HUDEP-2 (cell line): Measurements from ENCODE around the gene SGK2.

Source experiments
- DNase-seq, 76 experiments: peaks; one replicate each; lab custom pipeline; 2025; ENCODE audit not compliant: unreplicated experiment in 76 of 76; lab: John Stamatoyannopoulos, UW

SGK2 gene

DNA sequence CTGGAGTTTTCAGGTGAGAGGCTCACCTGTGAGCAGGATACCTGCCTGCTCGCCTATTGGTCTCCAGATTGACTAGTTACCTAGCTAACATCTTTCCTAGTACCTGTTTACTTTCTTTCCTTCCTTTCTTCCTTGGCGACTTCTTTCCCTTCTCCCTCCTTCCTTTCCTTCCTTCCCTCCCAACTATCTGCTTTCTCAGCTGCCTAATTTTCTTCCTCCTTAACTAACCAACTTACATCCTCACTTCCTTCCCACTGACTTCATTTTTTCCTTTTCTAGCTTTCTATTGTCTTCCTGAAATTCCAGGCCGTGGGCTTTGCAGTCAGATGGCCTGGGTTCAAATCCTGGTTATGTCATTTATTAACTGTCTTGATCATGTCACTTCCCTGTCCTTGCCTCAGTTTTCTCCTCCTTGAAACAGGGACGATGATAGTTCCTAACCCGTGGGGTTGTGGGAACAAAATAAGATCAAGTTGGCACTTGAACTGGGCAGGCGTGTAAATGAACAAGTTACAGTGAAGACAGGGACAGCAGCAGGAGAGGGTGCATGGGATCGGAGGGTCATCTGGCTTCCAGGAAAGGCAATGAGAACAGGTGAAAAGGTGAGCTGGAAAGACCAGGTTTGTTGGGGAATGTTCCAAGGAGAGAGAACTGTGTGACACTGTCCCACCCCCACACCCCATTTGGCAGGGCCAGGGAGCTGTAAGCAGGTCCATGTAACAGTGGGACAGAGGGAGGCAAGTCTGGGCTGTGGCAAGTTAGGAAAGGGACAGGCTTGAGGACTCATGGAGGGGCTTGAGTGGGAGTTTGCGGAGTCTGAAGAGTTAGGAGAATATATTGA, 540 bp downstream of the SGK2 start:
- DNase-seq, result no peak

DNA sequence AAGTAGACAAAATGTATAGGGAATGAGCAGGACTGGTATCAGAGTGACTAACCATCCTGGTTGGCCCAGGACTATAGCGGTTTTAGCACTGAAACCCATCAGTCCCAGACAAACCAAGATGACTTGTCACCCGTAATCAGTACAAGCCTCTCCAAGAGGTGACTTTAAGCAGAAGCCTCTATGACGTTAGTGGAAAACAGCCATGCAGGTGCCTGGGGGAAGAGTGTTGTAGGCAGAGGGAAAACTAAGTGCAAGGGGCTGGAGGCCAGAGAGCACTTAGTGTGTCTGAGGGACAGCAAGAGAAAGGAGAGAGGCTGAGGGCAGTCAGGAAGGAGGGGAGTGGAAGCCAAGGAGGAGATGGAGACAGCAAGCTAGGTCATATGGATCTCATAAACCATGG, 2.1 kb downstream of the SGK2 start:
- no peak for DNase-seq

DNA sequence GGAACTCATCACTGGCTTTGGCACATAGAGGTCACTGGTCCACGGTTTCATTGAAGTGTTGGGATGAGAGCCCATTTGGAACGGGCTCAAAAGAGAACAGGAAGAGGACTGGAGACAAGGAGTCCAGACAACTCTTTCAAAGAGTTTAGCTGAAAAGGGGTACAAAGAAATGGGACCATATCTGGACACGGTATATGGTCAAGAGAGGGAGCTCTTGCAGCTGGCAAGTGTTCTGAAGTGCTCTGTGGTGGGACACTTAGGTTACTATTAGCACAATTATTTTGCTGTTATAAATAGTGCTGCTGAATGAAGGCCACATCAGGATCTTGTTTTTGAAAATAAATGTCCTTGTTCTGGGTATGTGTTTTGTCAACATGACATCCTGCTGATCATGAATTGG, 4.6 kb downstream of the SGK2 start:
- peak in 12 of 76 experiments; percentile 4 to 19 (median 14) for DNase-seq

DNA sequence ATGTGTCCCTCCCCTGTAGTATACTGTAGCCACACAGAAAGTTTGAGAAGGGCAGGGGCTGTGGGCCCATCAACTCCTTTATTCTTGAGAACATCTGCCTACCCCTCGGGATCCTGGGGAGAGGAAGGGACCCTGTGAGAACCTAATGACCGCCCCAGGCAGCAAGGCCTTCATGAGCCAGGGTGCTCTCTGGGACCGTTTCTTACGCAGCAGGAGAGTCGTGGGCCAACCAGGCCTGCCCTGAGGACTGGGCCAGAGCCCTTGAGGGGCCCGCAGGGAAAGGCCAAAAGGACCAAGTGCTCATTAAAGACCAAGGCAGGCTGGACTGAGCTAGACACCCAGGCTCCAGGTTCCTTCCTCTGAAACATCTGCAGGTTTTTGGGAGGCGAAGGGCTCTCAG, 5.2 kb downstream of the SGK2 start:
- no peak for DNase-seq

DNA sequence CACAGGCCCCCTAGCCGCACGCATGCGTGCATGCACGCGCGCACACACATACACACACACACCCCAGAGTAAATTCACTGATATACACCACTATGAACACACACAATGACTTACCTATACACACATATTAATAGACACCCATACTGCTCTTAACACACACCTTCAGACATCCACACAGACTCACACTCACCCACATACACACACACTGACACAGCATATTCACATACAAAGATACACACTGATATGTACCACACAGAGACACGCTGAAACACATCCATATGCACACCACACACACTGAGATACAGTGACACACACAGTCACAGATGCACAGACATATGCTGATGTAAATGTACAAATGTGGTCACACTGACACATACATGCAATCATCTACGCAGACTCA, 5.6 kb downstream of the SGK2 start:
- no peak for DNase-seq

DNA sequence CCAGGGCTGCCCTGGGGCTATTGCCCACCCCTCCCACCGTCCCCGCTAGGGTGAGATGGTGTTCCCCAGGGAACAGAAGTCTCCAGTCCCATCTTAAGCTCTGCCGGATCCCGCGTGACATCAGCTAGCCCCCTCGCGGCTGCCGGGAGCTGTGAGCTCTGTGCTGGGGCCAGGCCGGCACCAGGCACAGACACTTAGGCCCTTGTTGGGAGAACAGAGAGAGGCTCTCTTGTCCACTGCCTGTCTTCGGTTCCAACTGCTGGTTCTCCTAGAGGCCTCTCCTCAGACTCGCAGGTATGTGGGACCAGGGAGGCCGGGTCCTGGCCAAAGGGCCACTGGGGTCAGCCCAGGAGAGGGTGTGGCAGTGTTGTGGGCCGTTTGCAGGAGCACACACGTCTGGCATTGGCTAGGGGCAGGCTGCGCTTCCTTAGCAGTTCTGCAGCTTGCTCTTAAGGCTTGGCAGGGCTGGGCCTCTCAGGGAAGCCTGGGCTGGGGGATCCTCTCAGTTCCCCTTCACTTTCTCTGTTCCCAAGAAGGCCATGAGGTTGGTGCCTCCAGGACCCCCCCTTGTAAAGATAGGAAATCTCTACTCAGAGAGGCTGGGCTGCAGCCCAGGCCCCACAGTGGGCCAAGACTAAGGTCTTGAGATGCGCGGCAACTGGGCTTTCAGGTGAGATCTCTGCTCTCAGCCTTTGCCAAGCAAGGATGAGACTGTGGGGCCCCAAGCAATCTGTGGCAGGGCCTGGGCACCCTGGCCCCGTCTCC, 6.3 kb downstream of the SGK2 start:
- DNase-seq, result no peak

DNA sequence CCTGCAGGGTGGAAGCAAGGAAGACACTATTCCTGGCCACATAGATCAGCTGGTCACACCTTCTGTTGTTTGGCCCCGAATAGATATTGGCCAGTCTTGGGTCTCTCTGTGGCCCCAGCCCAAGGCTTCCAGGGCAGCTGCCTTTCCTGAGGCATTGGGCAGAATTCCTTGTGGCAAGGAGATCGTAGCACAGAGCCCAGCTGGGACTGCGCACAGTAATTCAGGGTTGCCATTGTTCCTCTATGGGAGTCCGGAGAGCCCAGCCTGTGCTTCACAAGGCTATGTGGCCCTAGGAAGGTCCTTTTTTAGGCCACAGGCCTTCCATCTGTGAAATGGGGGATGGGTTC, 6.9 kb downstream of the SGK2 start:
- no peak for DNase-seq

DNA sequence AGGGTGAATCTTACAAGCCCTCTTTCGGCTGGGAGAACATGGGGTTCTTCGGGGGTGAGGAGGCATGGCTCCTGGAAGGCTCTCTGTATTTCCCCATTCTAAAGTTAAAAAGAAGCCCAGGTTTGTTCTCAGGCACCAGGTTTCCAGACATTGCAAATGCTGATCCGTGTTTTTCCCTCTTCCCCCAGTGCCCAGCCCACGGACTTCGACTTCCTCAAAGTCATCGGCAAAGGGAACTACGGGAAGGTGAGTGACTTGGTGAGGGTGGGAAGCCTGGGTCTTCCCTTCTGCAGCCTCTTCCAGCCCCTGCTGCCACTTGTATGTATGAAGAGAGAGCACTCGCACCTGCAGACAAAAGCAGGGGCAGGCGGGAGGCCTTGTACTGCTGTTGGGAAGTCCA, 8.7 kb downstream of the SGK2 start:
- DNase-seq, result no peak

DNA sequence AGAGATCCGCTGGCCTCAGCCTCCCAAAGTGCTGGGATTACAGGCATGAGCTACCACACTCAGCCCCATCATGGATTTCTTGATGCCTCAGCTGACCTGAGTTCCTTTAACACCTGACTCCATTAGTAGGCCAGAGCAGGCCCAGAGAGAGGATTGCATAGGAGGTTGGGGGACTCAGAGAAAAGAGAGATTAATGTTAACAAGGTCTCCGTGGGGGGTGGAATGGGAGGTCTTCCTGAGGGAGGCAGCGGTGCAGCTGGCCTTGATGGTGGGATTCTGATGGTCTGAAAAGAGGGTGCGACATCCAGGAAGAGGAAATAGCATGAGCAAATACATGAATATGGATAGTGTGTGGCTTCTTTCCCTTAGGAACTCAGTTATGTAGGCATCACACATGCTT, 9.9 kb downstream of the SGK2 start:
- DNase-seq, result no peak

DNA sequence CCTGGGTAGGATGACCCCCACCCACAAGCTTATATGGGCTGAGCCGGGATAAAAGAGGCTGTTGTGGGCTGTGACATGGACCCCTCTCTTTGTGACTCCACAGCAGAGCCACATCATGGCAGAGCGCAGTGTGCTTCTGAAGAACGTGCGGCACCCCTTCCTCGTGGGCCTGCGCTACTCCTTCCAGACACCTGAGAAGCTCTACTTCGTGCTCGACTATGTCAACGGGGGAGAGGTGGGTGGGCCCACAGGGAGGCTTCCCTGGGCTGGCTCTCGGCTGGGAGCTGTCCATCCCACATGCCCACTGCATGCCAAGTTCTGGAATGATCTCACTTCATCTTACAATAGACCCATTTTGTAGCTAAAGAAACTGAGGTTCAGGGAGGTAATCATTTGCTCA, 10.5 kb downstream of the SGK2 start:
- DNase-seq, result no peak

DNA sequence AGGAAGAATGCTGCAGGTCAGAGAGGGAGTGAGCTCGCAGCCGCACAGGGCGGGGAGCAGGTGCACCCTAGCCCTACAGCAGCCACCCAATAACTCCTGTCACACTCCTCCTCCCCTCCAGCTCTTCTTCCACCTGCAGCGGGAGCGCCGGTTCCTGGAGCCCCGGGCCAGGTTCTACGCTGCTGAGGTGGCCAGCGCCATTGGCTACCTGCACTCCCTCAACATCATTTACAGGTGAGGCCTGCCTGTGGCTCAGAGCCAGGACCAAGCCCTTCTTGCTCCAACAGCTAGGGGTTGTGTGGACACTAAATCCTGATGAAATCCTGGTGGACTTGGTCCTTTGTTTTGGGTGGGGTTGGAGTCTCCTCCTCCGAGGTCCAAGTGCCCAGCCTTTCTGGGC, 11.7 kb downstream of the SGK2 start:
- no peak for DNase-seq

DNA sequence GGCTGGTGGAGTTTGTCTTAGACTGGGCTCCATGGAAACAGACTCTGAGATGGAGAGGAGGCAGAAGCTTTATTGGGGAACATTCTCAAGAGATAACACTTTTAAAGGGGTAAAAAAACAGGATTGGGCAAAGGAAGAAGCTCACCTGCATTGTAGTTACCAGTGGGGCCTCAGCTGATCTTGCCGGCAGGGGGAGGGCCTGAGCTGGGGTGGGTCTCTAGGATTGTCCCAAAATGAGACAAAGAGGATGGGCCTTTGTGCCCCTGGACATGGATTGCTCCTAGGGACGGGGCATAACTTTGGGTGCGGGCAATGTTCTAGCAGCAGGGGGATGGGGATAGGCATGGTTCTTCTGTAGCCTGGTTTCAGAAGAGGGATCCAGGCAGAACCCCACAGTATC, 12.5 kb downstream of the SGK2 start:
- no peak for DNase-seq

DNA sequence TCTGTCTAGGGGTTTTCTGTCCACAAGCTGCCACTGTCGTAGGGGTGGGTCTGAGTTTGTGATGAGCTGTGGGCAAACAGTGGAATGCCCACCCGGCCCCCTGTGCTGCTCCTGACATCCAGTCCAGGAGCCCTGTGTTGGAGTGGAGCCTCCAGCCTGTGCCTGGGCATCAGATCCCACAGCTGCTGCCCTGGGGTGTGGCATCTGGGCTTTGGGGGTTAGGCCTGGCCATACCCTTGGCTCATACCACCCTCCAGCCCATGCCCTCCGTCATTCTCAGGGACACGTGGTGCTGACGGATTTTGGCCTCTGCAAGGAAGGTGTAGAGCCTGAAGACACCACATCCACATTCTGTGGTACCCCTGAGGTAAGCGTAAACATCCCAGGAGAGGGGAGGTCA, 12.9 kb downstream of the SGK2 start:
- no peak for DNase-seq

DNA sequence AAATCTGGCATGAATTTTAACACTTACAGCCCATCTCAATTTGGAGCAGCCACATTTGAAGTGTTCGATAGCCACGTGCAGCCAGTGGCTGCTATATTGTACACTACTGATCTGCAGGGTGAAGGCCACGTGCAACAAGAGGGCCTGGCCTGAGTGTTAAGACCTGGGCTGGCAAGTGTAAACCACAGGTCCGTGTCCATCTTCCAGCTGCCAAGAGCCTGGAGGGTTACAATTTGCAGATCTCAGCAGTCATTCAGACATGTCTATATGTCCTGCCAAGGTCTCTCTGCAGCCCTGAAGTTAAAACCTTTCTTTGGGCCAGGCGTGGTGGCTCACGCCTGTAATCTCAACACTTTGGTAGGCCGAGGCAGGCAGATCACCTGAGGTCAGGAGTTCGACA, 14.1 kb downstream of the SGK2 start:
- no peak for DNase-seq

DNA sequence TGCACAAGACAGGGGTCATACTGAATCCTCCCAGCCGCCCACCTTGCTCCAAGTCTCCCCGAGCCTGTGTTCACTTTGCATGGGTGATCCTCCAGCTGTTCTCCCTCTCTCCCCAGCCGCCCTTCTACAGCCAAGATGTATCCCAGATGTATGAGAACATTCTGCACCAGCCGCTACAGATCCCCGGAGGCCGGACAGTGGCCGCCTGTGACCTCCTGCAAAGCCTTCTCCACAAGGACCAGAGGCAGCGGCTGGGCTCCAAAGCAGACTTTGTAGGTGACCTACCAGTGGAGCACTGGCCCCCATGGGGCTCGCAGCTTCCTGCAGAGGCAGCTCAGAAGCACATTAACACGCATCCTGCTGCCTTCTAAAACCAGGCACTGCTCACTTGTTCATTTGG, 17.3 kb downstream of the SGK2 start:
- DNase-seq, result no peak

DNA sequence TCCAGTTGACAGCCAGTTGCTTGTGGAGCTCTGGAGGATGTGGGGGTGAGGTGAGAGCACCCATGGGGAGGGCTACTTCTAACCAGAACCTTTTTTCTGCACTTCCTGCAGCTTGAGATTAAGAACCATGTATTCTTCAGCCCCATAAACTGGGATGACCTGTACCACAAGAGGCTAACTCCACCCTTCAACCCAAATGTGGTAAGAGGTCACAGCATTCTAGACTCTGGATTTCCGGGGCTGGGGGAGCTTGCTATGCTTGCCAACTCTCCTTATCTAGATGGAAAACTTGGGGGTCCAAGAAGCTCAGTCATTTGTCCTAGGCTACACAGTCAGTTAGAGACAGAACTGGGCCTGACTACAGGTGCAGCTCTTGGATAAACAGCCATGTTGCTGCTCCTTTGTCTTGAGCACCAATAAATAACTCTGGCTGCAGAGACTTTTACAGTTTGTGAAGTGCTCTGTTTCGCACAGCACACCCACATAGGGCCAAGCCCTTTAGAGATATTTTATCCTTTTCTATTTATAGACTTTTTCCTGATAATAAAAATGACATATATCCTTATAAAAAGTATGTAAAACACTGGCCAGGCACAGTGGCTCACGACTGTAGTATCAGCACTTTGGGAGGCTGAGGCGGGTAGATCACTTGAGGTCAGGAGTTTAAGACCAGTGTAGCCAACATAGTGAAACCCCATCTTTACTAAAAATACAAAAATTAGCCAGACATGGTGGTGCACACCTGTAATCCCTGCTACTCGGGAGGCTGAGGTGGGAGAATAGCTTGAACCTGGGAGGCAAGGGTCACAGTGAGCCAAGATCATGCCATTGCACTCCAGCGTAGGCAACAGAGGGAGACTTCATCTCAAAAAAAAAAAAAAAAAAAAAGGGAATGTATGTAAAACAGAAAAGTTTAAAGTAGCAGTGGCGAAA, 21.3 kb downstream of the SGK2 start:
- peak in 3 of 76 experiments; percentile 10 to 18 (median 17) for DNase-seq

DNA sequence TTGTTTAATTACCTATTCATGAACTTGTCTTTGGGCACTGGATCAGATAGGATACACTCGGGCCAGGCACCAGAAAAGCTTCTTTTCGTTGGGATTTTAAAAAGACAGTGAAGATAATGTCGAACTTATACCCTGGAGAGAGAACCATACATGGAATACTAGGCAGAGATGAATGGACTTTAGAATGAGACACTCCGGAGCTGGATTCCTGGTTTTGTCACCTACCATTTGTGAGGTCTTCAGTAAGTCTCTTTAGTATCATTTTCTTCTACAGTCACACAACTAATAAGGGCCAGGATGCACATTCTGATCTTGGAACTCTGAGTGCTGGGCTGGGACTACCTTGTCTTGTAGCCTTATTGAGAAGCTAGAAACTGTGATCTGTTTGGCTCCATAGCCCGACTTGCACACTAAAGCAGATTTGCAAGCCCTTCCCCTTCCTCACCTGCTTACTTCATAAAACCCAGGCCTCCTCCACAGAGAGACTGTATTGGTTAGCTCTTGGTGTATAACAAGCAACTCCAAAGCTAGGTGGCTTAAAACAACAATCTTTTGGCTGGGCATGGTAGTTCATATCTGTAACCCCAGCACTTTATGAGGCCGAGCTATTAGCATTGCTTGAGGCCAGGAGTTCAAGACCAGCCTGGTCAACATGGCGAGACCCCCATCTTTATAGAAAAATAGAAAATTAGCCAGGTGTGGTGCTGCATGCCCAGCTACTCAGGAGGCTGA, 24.5 kb downstream of the SGK2 start:
- no peak for DNase-seq

DNA sequence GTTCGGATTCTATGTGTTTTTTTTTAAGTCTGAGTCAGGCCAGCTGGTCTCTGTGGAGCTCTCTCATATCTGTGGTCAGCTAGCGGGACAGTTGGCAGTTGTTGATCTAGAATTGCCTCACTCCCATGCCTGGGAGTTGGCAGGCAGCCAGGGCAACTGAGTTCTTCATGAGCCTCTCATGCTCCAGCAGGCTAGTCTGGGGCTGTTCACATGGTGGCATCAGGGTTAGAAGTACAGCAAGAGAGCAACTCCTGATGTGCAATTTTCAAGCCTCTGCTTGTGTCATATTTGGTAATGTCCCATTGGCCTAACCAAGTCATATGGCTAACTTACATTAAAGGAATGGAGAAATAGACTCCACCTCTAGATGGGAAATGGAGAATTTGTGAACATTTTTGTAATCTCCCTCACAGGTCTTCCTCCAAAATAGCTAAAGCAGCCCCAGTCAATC, 25.2 kb downstream of the SGK2 start:
- DNase-seq, result peak in 74 of 76 experiments; percentile 7 to 92 (median 80)

DNA sequence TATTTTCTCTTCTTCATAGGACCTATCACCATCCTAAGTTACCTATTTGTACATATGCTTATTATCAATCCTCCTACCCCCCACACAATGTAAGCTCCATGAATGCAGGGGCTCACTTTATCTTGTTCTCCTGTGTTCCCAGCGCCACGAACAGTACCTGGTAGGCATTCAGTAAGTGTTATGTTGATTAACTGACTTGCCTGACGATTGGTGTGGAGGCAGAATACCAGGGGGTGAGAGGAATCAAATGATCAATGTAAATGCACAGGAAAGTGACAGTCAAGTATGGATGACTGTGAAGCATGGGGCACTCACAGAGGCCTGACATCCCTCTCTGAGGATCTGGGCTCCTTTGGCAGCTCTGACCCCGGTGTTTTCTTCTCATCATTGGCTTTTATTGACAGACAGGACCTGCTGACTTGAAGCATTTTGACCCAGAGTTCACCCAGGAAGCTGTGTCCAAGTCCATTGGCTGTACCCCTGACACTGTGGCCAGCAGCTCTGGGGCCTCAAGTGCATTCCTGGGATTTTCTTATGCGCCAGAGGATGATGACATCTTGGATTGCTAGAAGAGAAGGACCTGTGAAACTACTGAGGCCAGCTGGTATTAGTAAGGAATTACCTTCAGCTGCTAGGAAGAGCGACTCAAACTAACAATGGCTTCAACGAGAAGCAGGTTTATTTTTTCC, 25.8 kb downstream of the SGK2 start:
- DNase-seq, result no peak

DNA sequence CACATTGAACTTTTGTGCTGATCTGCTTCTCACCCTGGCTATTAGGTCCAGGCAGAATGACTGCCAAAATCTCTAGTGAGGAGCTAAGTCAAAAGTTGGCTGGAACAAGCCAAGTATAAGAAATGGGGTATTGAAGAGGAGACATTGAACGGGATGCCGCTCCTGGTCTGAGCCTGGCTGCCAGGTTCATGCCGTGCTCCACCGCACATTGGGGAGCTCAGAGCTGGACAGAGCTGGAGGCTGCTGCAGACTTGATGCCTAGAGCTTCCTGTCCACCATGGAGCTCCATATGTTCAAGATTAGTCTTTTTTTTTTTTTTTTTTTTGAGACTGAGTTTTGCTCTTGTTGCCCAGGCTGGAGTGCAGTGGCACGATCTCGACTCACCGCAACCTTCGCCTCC, 27.8 kb downstream of the SGK2 start:
- no peak for DNase-seq
